Fibroblast of skin of abdomen (primary cell): ENCODE data around the gene SLIT1.

ENCODE experiments used
- DNase-seq: peaks from one replicate; pipeline ENCODE4 v3.0.0-alpha.2; 2013

Gene SLIT1

DNA sequence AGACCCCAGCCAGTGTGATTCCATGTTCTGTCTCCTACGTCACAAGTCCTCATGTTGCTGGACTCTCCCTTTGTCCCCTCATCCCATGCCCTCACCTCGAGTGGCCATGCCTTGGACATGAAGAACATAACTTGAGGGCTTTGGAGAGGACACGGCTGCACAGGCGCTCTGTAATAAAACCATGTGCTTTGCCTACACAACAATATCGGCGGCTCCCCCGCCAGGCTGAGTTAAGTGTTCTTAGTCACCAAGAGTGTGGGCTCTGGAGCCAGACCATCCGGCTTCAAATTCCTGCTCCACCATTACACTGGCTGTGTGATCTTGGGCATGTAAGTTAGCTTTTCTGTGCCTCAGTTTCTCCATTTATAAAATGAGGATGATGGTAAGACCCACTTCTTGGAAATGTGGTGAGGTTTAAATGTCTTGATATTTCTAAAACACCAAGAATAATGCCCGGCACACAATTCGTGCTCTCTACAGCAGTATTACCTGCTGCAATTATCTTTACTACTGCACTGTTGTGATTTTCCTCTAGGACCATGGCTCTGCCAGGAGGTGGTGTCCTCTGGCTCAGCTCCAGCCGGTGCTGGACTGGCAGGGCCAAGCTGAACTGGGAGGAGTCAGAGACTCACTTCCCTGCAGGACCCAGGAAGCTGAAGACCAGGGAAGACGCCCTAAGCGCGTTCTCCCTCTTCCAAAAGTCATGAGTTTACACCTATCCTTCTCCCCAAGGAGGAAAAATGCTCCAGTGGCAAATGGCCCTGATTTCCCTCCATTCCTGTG lies 15.7 kb downstream of the SLIT1 start:
- no peak for DNase-seq

DNA sequence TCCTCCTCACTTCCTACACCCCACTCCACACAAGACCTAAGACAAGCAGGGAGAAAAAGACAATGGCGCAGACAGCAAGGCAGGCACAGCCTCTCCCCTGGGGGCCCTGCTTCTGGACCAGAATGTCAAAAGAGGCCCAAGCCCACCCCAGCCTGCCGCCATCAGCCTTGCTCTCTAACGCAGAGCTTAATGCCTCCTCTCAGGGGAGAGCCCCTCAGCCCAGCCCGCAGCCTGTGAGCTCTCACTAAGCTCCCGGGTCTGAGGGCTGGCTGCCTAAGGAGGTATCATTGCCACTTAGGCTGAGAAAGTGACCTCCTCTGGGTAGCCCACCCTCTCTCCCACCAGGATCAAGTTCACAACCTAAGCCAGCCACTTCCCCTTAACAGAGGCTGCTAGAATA lies 16.7 kb downstream of the SLIT1 start:
- no peak for DNase-seq

DNA sequence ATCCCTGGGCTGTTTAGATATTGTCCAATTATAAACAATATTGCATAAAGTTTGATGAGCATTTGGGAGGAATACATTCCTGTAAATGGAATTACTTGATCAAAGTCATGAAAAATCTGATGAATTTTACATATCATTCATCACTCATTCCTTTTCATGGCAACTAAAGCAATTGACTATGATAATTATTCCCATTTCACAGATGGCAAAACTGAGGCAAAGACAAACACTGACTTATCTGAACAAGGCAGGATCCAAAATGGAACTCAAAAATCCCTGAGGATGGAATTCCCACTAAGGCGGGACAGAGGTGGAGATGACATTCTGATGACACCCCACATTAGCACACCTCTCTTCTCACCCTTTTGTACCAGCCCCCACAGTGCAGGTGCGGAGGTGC lies 17.1 kb downstream of the SLIT1 start:
- no peak for DNase-seq

DNA sequence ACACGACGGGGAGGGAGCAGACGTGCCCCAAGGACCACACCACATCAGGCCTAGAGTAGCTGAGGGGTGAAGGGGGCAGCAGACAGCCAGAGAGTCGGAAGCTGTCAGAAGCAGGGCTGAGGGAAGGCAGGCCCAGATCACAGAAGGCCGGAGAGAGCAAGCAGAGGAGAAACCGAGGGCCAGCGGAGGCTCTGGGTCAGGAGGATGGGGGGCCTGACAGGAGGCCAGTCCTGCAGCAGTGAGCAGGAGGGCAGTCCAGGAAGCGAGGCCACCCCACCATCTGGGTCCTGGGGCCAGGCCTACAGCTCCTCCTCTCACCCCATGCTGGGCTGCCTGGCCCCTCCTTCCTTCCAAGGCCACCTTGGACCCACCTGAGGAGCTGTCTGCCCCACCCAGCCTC lies 20.3 kb downstream of the SLIT1 start:
- DNase-seq, result no peak

DNA sequence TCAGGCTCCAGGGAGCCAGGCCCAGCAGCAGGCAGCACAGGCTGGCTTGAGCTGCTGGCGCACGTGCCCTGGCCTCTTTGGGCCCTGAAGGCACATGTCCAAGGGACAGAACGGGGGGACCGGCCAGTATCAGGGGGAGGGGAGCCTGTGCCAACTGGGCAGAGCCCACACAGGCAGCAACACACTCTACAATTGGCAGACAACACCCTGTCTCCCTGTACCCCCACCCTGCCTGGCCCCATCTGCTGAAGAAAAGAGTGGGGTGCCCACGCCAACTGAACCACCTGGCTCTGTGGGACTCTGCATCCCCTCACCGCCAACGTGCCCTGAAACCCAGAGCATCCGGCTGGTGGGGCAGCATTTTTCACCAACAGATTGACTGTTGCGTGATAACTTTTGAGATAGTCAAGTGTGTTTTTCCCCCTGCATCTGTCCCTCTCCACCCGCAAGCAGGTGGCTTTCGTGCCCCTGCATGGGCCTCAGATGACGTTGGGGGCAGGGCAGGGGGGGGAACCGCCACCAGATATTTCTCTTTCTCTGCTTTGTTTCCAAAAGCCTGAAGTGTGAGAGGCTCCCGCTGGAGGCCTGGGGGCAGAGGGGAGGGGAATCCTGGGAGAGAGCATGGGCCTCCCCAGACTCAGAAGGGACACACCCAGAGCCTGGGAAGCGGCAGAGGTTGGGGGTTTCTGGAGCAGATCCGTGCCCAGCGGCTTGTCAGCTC lies 21.8 kb downstream of the SLIT1 start:
- DNase-seq, result no peak

DNA sequence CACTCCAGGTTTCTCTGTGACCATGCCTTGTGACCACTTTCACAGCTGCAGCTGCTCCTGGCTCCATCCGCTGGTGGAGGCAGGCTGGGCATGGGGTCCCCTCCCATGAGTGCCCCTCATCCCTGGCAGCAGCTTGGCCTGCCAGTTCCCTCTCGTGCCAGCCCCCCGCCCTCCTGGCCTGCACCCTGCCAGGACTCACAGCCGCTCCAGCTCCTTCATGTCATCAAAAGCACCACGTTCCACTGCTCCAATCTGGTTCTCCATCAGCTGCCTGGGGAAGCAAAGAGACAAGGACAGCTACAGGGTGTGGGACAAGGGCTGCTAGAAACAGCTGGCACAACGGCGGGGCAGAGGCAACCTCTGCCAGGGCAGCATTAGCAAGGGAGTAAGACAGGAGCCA lies 22.6 kb downstream of the SLIT1 start:
- DNase-seq, result no peak

DNA sequence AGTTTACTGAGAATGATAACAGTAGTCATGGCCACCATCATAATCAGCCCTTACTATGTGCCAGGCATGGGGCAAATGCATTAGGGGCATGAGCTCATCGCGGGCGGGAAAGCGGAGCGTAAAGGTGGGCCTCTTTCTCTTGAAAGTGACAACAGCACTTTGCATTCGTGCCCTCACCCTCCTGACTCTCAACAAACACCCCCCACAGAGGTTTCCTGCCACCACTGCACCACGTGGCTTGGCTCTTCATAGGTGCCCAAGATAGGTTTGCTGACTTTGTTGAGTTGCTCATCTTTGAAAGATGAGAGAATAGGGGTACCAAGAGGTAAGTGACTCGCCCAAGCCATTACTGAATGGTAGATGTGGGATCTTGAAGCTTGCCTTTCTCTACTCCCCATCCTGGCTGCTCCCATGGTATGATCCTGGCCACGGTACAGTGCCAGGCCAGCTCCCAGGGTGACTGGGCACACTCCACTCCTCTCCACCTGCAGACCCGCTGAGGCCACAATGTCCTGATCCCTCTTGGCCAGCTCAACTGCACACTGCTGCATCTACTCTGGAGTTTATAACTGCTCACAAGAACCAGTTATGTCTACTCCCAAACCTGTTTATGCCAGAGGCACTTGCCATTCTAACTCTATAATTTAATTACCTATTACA lies 26.0 kb downstream of the SLIT1 start:
- DNase-seq, result no peak

DNA sequence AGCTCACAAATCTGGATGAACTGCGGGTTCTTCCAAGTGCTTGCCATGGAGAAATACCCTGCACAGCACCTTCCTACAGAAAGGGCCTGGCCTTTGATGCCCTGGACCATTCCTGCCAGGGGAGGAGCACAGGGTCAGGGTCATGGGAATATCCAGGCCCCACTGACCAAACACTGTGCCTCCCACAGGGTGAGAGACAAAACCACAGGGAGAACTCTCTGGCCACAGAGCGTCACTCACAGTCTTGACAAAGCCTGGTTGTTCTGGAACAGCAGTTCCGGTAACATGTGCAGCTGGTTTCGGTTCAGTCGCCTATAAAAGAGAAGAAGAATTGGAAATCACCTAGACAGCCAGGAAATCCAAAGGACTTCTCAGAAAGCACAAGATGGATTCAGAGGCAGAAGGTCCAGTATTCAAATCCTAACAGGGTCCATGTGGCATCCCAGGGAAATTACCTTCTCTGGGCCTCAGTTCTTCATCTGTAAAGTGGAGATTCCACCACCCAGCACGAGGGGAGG lies 28.1 kb downstream of the SLIT1 start:
- no peak for DNase-seq

DNA sequence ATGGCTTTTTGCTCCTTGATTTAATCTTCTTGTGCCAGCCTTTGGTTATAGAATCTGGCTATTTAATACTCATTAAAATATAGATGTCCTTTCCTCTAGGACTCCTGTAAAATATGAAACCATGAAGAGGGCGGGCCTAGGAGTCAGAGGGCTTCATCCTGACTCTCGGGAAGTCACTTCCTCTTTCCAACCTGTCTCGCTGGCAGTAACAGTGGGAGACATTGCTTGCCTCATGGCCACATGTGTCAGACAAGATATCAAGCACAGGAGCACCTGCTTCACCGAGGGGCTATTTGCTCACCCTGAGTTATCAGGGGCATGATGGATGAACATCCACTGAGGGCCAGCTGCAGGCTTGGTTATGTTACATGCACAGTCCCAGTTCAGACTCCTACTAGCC lies 31.0 kb downstream of the SLIT1 start:
- DNase-seq, result no peak

DNA sequence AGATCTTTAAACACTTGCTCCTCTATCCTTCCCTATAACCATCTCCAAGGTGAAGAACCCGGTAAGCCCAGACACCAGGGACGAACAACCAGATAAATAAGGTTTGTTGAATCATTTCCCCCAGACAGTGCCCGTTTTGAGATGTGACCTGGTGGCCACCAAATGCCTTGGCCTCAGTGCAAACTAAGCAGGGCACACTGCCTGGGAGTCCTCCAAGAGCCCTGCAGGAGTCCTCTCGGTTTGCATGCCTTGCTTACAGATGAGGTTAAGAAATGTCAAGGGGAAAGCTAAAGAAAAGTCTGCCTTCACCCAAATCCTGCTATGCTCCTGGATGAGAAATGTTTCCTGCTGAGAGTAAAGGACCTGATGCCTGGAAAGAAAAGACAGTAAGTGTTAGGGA lies 31.6 kb downstream of the SLIT1 start:
- no peak for DNase-seq

DNA sequence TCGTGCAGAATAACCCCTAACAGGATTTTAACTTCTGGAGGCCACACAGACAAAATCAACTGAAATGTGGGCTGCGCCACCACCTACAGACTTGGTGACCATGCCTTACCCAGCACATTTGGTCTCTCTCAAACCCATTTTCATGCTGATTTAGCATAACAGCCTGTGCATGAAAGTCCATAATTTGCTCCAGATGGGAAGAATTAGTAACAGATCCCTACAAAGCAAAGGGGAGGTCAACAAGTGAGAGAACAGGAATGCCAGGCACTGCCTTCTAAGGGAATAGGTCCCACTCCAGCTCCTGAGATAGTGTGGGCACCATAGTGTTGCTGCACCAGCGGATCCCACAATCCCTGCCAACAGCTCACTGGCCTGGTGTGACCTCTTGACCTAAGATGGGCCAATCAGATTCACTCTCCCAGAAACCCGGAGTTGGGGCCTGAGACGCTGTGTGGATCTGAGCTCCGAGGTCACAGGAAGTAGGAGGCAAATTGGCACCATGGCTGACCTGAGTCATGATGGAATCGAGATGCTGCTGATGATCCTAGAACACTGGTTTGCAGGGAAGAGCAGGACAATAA lies 32.4 kb downstream of the SLIT1 start:
- DNase-seq, result no peak

DNA sequence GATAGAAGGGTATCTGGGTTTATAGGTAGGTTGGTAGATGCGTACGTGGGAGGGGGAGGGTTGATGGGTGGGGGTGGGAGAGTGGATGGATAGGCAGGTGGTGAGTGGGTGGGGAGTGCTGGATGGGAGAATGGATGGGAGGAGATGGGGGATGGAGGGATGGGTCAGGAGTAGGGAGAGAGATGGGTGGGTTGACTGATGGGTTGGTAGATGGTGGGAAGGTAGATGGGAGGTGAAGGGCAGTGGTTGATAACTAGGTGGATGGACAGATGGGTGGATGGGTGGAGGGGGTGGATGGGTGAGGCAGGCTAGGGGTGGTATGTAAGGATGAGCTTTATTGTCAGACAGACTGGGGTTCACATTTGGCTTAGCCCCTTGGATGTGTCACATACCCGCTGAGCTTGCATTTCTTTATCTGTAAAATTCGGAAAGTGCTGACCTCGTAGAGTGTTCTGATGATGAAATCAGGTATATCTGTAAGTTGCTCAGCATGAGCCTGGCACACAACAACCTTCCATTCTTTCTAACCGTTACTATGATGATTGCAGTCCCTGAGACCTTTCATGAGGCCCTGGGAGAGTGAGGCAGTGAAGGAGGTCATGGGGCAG lies 34.3 kb downstream of the SLIT1 start:
- no peak for DNase-seq

DNA sequence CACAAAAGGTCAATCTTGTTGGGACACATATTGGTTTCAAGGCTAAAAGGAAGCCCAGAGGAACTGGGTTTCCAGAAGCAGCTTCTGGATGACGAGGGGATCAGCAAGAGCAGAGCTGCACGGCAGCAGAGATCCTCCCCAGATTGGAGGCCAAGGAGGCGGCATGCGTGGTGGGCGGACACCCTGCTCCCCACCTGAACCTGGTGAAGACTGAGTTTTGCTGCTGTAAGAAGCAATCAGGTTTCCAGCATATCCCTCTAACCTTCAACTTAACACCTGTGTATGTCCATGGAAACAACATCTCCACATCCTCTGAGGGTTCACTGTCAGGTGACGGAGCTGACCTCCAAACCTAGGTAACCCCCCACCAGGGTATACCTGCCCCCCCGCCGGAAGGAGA lies 35.1 kb downstream of the SLIT1 start:
- no peak for DNase-seq

DNA sequence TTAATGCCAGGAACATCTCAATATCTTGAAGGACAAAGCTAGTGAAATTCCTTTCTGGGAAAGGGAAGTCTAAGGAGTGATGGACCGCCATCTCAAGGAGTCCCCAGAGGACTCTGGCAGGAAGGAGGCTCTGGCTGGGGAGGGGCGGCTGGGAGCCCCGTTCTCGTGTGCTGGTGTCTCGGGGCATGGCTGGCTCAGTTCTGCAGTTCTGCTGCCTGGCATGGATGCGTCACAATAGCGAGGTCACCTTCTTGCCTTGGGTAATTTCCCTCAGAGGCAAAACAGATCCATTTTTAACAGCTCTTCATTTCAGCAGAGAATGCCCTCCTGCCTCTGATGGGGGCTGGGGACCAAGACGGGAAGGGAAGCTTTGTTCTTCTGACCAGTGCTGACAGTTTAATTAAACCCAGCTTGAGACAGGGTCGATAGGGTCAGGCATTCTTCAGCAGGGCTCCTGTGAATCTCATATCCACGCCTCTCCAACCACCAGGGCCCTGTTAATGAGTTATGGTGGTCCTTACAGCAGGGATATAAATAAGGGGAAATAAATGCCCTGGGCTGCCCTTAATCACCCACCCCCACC lies 35.7 kb downstream of the SLIT1 start:
- no peak for DNase-seq

DNA sequence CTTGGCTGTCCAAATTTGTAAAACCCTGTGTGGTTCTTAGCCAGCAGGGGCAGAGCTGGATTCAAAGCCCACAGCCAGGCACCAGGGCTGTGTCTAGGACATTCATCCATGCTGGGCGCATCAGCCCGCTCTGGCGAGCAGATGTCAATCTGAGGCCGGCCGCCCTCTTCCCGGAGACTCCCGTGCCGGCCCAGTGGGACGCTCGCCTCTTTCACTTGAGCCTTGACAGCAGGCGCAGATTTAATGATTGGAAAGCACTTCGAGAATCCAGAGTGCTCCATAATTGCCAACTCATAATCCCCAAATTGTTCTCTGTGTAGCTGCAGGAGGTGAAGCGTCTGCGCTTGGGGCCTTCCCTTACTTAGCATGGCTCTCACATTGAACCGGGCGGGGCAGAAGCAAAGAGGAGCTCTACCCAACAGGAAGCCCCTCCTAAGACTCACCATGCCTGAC lies 36.7 kb downstream of the SLIT1 start:
- DNase-seq, result no peak

DNA sequence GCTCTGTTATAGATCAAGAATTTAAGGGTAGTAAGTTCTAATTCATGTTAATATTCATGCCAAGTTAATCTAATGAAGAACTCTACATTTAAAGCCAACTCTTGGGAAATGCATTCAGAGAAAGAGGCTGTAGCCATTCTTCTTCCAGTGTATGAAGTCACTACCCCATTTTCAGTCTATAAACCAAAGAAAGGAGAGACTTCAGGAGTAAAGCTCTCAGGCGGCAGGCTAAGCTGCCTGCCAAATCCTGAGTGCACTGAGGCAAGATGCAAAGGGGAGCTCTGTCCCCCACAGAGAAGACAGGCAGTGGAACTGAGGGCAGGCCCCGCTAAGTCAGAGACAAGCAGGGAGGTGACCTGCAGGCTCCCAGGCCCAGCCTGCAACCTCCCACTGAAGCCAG lies 41.5 kb downstream of the SLIT1 start:
- no peak for DNase-seq

DNA sequence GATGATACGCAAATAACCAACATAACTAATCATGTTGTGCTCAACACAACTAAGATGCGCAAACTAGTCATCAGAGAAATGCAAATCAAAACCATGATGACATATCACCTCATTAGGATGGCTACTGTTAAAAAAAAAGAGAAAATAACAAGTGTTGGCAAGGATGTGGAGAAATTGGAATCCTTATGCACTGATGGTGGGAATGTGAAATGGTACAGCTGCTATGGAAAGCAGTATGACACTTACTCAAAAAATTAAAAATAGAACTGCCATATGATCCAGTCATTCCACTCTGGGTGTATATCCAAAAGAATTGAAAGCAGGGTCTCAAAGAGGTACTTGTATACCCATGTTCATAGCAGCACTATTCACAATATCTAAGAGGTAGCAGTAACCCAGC lies 42.9 kb downstream of the SLIT1 start:
- no peak for DNase-seq

DNA sequence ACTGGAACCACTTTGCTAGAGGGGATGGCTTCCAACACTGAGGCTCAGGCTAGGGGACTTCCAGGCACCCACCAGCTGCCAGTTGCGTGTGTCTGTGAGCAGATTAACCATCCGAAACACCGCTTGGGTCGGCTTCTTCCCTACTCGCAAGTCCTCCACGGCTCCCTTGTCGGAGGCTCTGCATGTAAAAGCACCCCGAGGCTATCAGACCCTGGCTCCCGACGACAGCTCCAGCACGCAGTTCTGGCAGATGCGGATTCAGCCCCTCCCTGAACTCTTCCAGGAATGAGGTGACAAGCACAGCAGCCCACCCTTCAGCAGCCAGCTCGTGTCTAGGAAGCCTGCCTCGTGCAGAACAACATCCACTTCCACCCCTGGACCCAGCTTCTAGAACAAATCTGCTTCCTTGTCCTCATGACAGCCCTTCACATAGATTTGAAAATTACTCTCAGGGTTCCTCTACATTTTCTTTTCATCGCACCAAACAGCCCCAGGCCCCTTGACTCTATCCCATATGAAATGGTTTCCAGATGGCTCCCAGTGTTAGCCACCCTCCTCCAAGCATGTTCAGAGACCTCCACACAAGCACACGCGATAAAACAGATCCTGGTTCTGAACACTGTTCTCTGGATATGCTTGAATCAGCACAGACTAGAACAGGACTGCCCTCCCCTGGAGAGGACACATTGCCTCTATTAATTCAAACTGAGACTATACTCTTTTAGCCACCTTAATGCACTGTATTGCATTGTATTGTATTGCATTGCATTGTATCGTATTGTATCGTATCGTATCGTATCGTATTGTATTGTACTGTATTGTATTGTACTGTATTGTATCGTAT lies 44.6 kb downstream of the SLIT1 start:
- DNase-seq, result no peak

DNA sequence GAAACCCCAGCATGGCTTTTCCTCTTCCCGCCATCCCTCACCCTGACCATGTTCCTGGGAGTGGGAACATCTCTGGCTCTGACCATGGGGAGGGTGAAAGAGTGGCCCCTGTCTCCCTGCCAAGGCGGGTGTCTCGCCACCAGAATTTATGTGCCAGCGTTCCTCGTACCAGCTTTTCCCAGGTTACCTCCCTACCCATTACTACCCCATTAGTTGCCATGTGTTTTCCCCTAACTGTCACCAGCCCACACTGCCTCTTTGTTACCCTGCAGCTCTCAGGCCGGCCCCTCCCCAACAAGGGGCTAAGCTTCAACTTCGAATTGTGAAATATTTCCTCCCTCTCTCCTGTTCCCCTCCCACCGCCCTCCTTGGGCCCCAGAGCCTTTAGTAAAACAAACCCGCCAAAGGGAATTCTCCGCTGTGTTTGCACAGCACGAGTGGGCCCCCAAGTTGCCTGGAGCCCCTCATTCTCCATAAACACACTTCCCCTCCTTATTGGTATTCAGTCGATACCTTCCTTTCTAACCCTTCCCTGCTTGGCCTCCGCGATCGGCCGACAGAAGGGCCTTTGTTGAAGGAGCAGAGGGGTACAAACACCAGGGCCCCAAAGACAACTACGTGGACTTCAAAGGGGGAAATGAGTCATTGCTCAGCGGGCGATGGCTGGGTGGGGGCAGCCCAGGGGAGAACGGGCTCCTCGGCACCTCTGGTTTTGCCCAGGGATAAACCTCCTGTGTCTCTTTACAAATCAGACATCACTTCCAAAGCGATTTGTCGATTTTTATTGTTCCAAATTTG lies 45.5 kb downstream of the SLIT1 start:
- DNase-seq, result no peak

DNA sequence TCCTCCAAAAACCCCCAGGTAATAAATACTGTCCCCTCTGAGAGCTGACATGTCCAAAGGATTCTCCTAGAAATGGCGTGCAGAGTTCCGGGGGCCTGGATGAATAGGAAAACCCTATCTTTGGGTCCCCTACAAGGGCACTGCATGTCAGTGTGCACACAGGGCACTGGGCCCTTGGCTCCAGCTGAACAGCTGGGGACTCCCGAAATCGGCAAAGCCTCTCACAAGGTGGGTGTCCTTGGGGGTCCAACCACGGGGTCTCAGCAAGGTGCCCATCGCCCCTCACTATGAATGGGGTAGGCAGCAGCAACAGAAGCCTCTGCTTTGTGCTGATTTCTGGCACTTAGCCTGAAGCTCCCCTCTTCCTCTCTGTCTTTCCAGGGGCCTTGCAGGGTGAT lies 46.1 kb downstream of the SLIT1 start:
- no peak for DNase-seq

DNA sequence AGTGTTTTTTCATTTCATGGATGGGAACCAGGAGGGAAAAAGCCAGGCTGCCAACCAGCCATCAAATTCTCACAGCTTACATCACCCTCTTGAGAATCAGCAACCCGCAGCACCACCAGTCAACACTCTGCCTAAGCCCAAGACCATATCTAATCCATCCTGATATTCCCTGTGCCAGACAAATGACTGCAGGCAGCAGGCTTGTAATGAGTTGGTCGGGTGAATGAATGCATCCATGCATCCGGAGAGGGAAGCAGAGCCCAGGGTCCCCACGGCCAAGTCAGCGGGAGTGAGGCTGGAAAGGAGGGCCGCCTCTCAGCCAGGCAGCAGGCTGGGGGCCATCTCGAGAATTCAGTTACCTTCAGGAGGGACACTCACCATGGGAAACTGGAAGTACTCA lies 46.9 kb downstream of the SLIT1 start:
- no peak for DNase-seq
